ENCODE results near the gene FBXO11.

Gene FBXO11

DNA sequence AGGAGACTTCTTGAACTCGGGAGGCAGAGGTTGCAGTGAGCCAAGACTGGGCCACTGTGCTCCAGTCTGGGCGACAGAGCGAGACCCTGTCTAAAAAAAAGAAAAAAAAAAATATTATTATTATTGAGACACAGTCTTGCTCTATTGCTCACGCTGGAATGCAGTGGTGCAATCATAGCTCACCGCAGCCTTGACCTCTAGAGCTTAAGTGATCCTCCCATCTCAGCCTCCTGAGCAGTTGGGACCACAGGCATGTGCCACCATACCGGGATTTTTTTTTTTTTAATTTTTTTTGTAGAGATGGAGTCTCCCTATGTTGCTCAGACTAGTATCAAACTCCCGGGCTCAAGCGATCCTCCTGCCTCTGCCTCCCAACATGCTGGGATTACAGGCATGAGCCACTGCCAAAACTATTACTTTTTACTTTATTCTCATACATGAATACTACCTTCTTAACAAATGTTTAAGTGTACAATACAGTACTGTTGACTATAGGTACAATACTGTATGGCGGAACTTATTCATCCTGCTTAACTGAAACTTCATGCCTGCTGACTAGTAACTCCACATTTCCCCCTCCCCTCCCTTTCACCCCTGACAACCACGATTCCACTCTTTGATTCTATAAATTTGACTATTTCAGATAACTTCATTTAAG lies 15.5 kb downstream of the FBXO11 start:
- TF ChIP-seq, protein P1, sequence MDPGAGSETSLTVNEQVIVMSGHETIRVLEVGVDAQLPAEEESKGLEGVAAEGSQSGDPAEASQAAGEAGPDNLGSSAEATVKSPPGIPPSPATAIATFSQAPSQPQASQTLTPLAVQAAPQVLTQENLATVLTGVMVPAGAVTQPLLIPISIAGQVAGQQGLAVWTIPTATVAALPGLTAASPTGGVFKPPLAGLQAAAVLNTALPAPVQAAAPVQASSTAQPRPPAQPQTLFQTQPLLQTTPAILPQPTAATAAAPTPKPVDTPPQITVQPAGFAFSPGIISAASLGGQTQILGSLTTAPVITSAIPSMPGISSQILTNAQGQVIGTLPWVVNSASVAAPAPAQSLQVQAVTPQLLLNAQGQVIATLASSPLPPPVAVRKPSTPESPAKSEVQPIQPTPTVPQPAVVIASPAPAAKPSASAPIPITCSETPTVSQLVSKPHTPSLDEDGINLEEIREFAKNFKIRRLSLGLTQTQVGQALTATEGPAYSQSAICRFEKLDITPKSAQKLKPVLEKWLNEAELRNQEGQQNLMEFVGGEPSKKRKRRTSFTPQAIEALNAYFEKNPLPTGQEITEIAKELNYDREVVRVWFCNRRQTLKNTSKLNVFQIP (CRISPR knock-in tag; IDR thresholded peaks at IDR 0.05; ENCODE audit: borderline replicate concordance, low read depth) = no peak
- TF ChIP-seq PPARA (CRISPR knock-in tag; IDR thresholded peaks at IDR 0.05; ENCODE audit: borderline replicate concordance) (no peak), OSR1 (CRISPR knock-in tag; IDR thresholded peaks at IDR 0.05) (no peak), ESRRG (CRISPR knock-in tag; IDR thresholded peaks at IDR 0.05) (no peak), GLIS3 (CRISPR knock-in tag; IDR thresholded peaks at IDR 0.05) (no peak), BACH2 (CRISPR knock-in tag; IDR thresholded peaks at IDR 0.05; ENCODE audit: borderline replicate concordance) (no peak), ZFP30 (CRISPR knock-in tag; IDR thresholded peaks at IDR 0.05) (no peak), TOX (CRISPR knock-in tag; IDR thresholded peaks at IDR 0.05; ENCODE audit: borderline replicate concordance) (no peak), RARB (CRISPR knock-in tag; IDR thresholded peaks at IDR 0.05) (no peak), ZNF8 (CRISPR knock-in tag; IDR thresholded peaks at IDR 0.05) (no peak), CREB5 (CRISPR knock-in tag; IDR thresholded peaks at IDR 0.05; ENCODE audit: low read depth) (no peak), ISL1 (CRISPR knock-in tag; IDR thresholded peaks at IDR 0.05) (no peak)
- TF ChIP-seq, protein P2, sequence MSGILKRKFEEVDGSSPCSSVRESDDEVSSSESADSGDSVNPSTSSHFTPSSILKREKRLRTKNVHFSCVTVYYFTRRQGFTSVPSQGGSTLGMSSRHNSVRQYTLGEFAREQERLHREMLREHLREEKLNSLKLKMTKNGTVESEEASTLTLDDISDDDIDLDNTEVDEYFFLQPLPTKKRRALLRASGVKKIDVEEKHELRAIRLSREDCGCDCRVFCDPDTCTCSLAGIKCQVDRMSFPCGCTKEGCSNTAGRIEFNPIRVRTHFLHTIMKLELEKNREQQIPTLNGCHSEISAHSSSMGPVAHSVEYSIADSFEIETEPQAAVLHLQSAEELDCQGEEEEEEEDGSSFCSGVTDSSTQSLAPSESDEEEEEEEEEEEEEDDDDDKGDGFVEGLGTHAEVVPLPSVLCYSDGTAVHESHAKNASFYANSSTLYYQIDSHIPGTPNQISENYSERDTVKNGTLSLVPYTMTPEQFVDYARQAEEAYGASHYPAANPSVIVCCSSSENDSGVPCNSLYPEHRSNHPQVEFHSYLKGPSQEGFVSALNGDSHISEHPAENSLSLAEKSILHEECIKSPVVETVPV (CRISPR knock-in tag; IDR thresholded peaks at IDR 0.05) = no peak
- TF ChIP-seq, protein P3, sequence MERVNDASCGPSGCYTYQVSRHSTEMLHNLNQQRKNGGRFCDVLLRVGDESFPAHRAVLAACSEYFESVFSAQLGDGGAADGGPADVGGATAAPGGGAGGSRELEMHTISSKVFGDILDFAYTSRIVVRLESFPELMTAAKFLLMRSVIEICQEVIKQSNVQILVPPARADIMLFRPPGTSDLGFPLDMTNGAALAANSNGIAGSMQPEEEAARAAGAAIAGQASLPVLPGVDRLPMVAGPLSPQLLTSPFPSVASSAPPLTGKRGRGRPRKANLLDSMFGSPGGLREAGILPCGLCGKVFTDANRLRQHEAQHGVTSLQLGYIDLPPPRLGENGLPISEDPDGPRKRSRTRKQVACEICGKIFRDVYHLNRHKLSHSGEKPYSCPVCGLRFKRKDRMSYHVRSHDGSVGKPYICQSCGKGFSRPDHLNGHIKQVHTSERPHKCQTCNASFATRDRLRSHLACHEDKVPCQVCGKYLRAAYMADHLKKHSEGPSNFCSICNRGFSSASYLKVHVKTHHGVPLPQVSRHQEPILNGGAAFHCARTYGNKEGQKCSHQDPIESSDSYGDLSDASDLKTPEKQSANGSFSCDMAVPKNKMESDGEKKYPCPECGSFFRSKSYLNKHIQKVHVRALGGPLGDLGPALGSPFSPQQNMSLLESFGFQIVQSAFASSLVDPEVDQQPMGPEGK (CRISPR knock-in tag; IDR thresholded peaks at IDR 0.05; ENCODE audit: borderline replicate concordance) = no peak
- no peak for ATAC-seq

- no peak for TF ChIP-seq ZFP3 (CRISPR knock-in tag; IDR thresholded peaks at IDR 0.05)
- TF ChIP-seq, protein P2 (CRISPR knock-in tag; IDR thresholded peaks at IDR 0.05) = no peak
- TF ChIP-seq TOX (CRISPR knock-in tag; IDR thresholded peaks at IDR 0.05; ENCODE audit: borderline replicate concordance) = no peak
- no peak for TF ChIP-seq ZC3H10 (CRISPR knock-in tag; IDR thresholded peaks at IDR 0.05)
- TF ChIP-seq, protein P3 (CRISPR knock-in tag; IDR thresholded peaks at IDR 0.05; ENCODE audit: borderline replicate concordance) = no peak
- no peak for TF ChIP-seq ZFP30 (CRISPR knock-in tag; IDR thresholded peaks at IDR 0.05)
- TF ChIP-seq, protein P1 (CRISPR knock-in tag; IDR thresholded peaks at IDR 0.05; ENCODE audit: borderline replicate concordance, low read depth) = no peak
- no peak for TF ChIP-seq ARNTL (CRISPR knock-in tag; IDR thresholded peaks at IDR 0.05; ENCODE audit: borderline replicate concordance, low read depth)
- no peak for TF ChIP-seq ISL1 (CRISPR knock-in tag; IDR thresholded peaks at IDR 0.05)
- no peak for TF ChIP-seq BACH2 (CRISPR knock-in tag; IDR thresholded peaks at IDR 0.05; ENCODE audit: borderline replicate concordance)
- no peak for TF ChIP-seq CSDC2 (CRISPR knock-in tag; IDR thresholded peaks at IDR 0.05)
- no peak for ATAC-seq
Observed at GRCh38 chr2:47888581-47889280, 17.6 kb downstream of the FBXO11 start.

Data from SK-N-SH treated with all-trans-retinoic acid at 6 μM for 48 hours (cell line).